Kidney (tissue), 14 donors: Measurements from ENCODE around the gene NLGN1. TPM values are rescaled to one million over a fixed set of nuclear protein-coding genes. Genes with fewer than 3 reads are reported as not detected.

ENCODE experiments used
- DNase-seq, 5 donors: peaks; one replicate each; pipeline ENCODE4 v3.0.0-alpha.2; 2013 to 2020
- FAIRE-seq: peaks from 2 replicates; lab custom pipeline; 2012; peaks lifted over from hg19 to GRCh38; lab: Jason Lieb, UNC
- H3K27ac ChIP-seq, 2 donors: one replicate each; pipeline ENCODE4 v1.7.0; 2013; ENCODE audit warnings: low read depth in 2 of 2, low read length in 2 of 2, inconsistent platforms in 1 of 2
- H3K27me3 ChIP-seq: one replicate; pipeline ENCODE4 v1.7.1; 2013; ENCODE audit warnings: low read length, inconsistent platforms; ENCODE audit not compliant: control insufficient read depth, insufficient read depth
- H3K36me3 ChIP-seq, 3 donors: one replicate each; pipeline versions ENCODE4 v1.7.0 to v1.7.1; 2013; ENCODE audit warnings: low read length in 3 of 3, control low read depth in 1 of 3, inconsistent platforms in 1 of 3; ENCODE audit not compliant: insufficient read depth in 3 of 3, control insufficient read depth in 2 of 3
- H3K4me1 ChIP-seq, 3 donors: one replicate each; pipeline versions ENCODE4 v1.7.0 to v1.7.1; 2013; ENCODE audit warnings: low read length in 3 of 3, inconsistent platforms in 1 of 3, low read depth in 1 of 3; ENCODE audit not compliant: control insufficient read depth in 2 of 3, insufficient read depth in 2 of 3
- H3K4me3 ChIP-seq, 3 donors: one replicate each; pipeline versions ENCODE4 v1.7.0 to v1.8.1; 2013; ENCODE audit warnings: low read length in 3 of 3, control low read depth in 1 of 3, inconsistent platforms in 1 of 3
- H3K9ac ChIP-seq, 3 donors: one replicate each; pipeline versions ENCODE4 v1.7.0 to v1.7.1; 2013; ENCODE audit warnings: low read length in 3 of 3, control low read depth in 1 of 3, inconsistent platforms in 1 of 3
- H3K9me3 ChIP-seq, 3 donors: one replicate each; pipeline versions ENCODE4 v1.7.0 to v1.7.1; 2013; ENCODE audit warnings: low read length in 3 of 3, control low read depth in 1 of 3, inconsistent platforms in 1 of 3; ENCODE audit not compliant: control insufficient read depth in 2 of 3, insufficient read depth in 1 of 3
- CTCF ChIP-seq: IDR thresholded peaks from 3 replicates; pipeline ENCODE4 v1.5.1; 2012; ENCODE audit warnings: mild to moderate bottlenecking, moderate library complexity, borderline replicate concordance; ENCODE audit not compliant: insufficient read depth; ENCODE audit errors: extremely low read depth
- intact Hi-C: fragments of 100-400 bp; cut with DNase I; formaldehyde crosslinking; loops from one replicate; pipeline ENCODE4 v1.11.1; 2022
- polyA plus RNA-seq: library from polyadenylated mRNA; stranded (reverse); fragments of 350-450 nt; fragmentation: Illumina TruSeq; extraction: RNeasy Lipid Tissue Mini Kit (QIAGEN cat#74804); gene quantifications from one replicate; pipeline ENCODE4 v1.2.3, GENCODE V29; 2014; ENCODE audit warnings: low read depth, low replicate concordance; ENCODE audit not compliant: insufficient read depth
- total RNA-seq: library from RNA; stranded (reverse); fragmentation: NEBNext Ultra II Directional; extraction: Animal tissue kit (Norgen Biotek cat#: 25700); gene quantifications from one replicate; pipeline ENCODE4 v1.2.1, GENCODE V29; 2021
- donor health status: control.
- donor health status: control.
- donor health status: control.
- donor health status: control.
- donor health status: control.
- donor health status: DM: yes; HTN: yes; CAD: no.
- donor health status: Normal renal cell carcinoma (clear cell type).

The NLGN1 gene
- total and polyA plus RNA-seq, 2 donors from 2014 or later = 0.49 to 19.4 TPM

DNA sequence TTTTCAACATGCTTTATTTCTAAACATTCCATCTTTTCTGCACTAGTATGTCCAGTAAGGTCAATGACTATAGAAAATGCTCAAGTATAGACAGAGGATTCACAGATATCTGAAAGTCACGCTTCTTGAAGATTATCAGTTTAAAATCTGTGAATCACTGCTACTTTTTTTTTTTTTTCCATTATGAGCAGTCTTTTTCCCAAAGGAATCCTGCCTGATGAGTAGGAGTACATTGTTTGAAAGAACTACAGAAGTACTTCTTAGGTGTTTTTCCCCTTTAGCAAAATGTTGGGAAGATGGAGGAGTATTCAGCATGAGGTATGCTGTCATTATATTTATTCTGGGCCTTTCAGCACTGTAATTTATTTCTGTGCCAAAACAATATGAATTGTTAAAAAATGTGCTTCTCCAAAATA lies 266.2 kb downstream of the NLGN1 start:
- no peaks in the 10 kb centered on the region for H3K36me3 ChIP-seq
- H3K4me1 ChIP-seq = no peaks in the 10 kb centered on the region
- no peaks in the 10 kb centered on the region for H3K27me3 ChIP-seq
- intact Hi-C loops = no loop called here
- no peaks in the 10 kb centered on the region for H3K9me3 ChIP-seq
- H3K9ac ChIP-seq = no peak overlapping the region
- H3K4me3 ChIP-seq = no peak overlapping the region
- DNase-seq (no peak), FAIRE-seq (no peak)
- TF ChIP-seq CTCF = no peak
- no peak overlapping the region for H3K27ac ChIP-seq

- no peak overlapping the region for H3K27ac ChIP-seq
- no peaks in the 10 kb centered on the region for H3K9me3 ChIP-seq
- no peak overlapping the region for H3K9ac ChIP-seq
- H3K4me1 ChIP-seq = no peaks in the 10 kb centered on the region
- no peak for DNase-seq
- no peak for FAIRE-seq
- no peak for TF ChIP-seq CTCF
- no peaks in the 10 kb centered on the region for H3K27me3 ChIP-seq
- H3K36me3 ChIP-seq = no peaks in the 10 kb centered on the region
- intact Hi-C loops = no loop called here
- H3K4me3 ChIP-seq = no peak overlapping the region
These were observed 278.6 kb downstream of the NLGN1 start for GRCh38 chr3:173676094-173676493.

GRCh38 chr3:173681188-173681678 lies 283.7 kb downstream of the NLGN1 start:
- no peaks in the 10 kb centered on the region for H3K9me3 ChIP-seq
- H3K27me3 ChIP-seq = no peaks in the 10 kb centered on the region
- FAIRE-seq (no peak), DNase-seq (no peak)
- peaks cover 0 to 6% (median 0%) of the 10 kb centered on the region in 3 donors for H3K4me1 ChIP-seq
- TF ChIP-seq CTCF = no peak
- no peaks in the 10 kb centered on the region for H3K36me3 ChIP-seq
- no peak overlapping the region for H3K4me3 ChIP-seq
- H3K27ac ChIP-seq = no peak overlapping the region
- H3K9ac ChIP-seq = no peak overlapping the region
- intact Hi-C loops = no loop called here

GRCh38 chr3:173685456-173685855 lies 287.9 kb downstream of the NLGN1 start:
- FAIRE-seq = peak; percentile 66

More at GRCh38 chr3:173685456-173685855, 287.9 kb downstream of the NLGN1 start:
- no peaks in the 10 kb centered on the region for H3K36me3 ChIP-seq
- H3K4me1 ChIP-seq = peaks cover 0 to 32% (median 5%) of the 10 kb centered on the region in 3 donors
- intact Hi-C loops = no loop called here
- DNase-seq = peak in 2 of 5 donors; percentile 42 to 51
- H3K4me3 ChIP-seq = peak overlapping the region in 2 of 3 donors; percentile 14 to 47
- H3K27ac ChIP-seq = peak overlapping the region in 1 of 2 donors; percentile 69
- no peak overlapping the region for H3K9ac ChIP-seq
- TF ChIP-seq CTCF = no peak
- no peaks in the 10 kb centered on the region for H3K27me3 ChIP-seq
- no peaks in the 10 kb centered on the region for H3K9me3 ChIP-seq
